GM12878 (cell line): ENCODE data around the gene AP1B1. TPM values are rescaled to one million over a fixed set of nuclear protein-coding genes. Genes with fewer than 3 reads are reported as not detected.

Experiments
- ATAC-seq: fragments of 200-7000 bp; cut with Tn5 transposase; 3 replicates; pipeline ENCODE4 v1.9.1; 2020; ENCODE audit warnings: mild to moderate bottlenecking, moderate library complexity
- BruUV-seq: library from RNA; stranded (reverse); fragments of 400-500 nt; replicated peaks from 2 replicates; lab custom pipeline; 2021; lab: Mats Ljungman, UMichigan
- CTCF ChIA-PET: fragments of 300-600 bp; sonication (Branson Sonifier 250); formaldehyde crosslinking; extraction: SDS; loops from one replicate; lab custom pipeline; 2021; ENCODE audit warnings: inconsistent platforms; lab: Yijun Ruan, JAX
- POLR2A ChIA-PET: fragments of 350-600 bp; formaldehyde crosslinking; extraction: SDS; loops from one replicate; lab custom pipeline; 2021; ENCODE audit warnings: inconsistent platforms; lab: Charles Lee
- RAD21 ChIA-PET: fragments of 300-600 bp; sonication (Branson Sonifier 250); formaldehyde crosslinking; loops from one replicate; lab custom pipeline; 2023; ENCODE audit warnings: antibody characterized with exemption; ENCODE audit not compliant: unreplicated experiment; lab: Charles Lee
- SMC1A ChIA-PET: fragments of 300-600 bp; sonication (Branson Sonifier 250); formaldehyde crosslinking; loops from one replicate; lab custom pipeline; 2023; ENCODE audit not compliant: unreplicated experiment, uncharacterized antibody; lab: Charles Lee
- DNase-seq: peaks from one replicate; pipeline ENCODE4 v3.0.0-alpha.2; 2011; ENCODE audit warnings: low read depth, low spot score
- FAIRE-seq: peaks from 3 replicates; lab custom pipeline; 2011; peaks lifted over from hg19 to GRCh38; lab: Jason Lieb, UNC
- H2AFZ ChIP-seq: 2 replicates; pipeline ENCODE4 v1.6.0; 2011; ENCODE audit warnings: low read depth, low read length, control low read depth; ENCODE audit not compliant: control insufficient read depth
- H3K27ac ChIP-seq: 2 replicates; pipeline ENCODE4 v1.5.1; 2011; ENCODE audit warnings: control low read depth; ENCODE audit not compliant: control insufficient read depth, insufficient read depth
- H3K27me3 ChIP-seq, 2 experiments: replicated peaks in 1 of 2; 2 replicates each; pipeline versions ENCODE4 v1.6.0 to v1.6.1; 2011; ENCODE audit warnings: low read length in 1 of 2; ENCODE audit not compliant: control insufficient read depth in 2 of 2, insufficient read depth in 2 of 2
- H3K36me3 ChIP-seq, 2 experiments: 2 replicates each; pipeline ENCODE4 v1.5.1; 2011; ENCODE audit warnings: low read length in 1 of 2; ENCODE audit not compliant: control insufficient read depth in 2 of 2, insufficient read depth in 2 of 2
- H3K4me1 ChIP-seq: 2 replicates; pipeline ENCODE4 v1.6.1; 2011; ENCODE audit warnings: mild to moderate bottlenecking, low read length, moderate library complexity, mixed read lengths; ENCODE audit not compliant: control insufficient read depth, insufficient read depth
- H3K4me2 ChIP-seq: 2 replicates; pipeline ENCODE4 v1.6.0; 2011; ENCODE audit warnings: control low read depth; ENCODE audit not compliant: control insufficient read depth, insufficient read depth
- H3K4me3 ChIP-seq: fragments of 200-600 bp; sonication (generic); 2 replicates; pipeline ENCODE4 v1.5.1; 2016
- H3K79me2 ChIP-seq: 2 replicates; pipeline ENCODE4 v1.6.0; 2011; ENCODE audit warnings: low read length; ENCODE audit not compliant: control insufficient read depth, insufficient read depth
- H3K9ac ChIP-seq: 2 replicates; pipeline ENCODE4 v1.8.0; 2011; ENCODE audit warnings: low read length, control low read depth, mixed read lengths; ENCODE audit not compliant: control insufficient read depth, insufficient read depth
- H3K9me3 ChIP-seq: replicated peaks from 3 replicates; pipeline ENCODE4 v1.5.1; 2011; ENCODE audit warnings: mild to moderate bottlenecking, low read length; ENCODE audit not compliant: control insufficient read depth, insufficient read depth
- H4K20me1 ChIP-seq: 2 replicates; pipeline ENCODE4 v1.6.0; 2011; ENCODE audit not compliant: control insufficient read depth, insufficient read depth
- BMI1 ChIP-seq: fragments of 450-650 bp; IDR thresholded peaks from 2 replicates; pipeline ENCODE4 v1.6.1; 2016; ENCODE audit warnings: mild to moderate bottlenecking, moderate library complexity, borderline replicate concordance
- DPF2 ChIP-seq: fragments of 450-650 bp; IDR thresholded peaks from 2 replicates; pipeline ENCODE4 v1.6.1; 2017; ENCODE audit warnings: mild to moderate bottlenecking
- FOXK2 ChIP-seq: fragments of 450-650 bp; IDR thresholded peaks from 2 replicates; pipeline ENCODE4 v1.6.1; 2017; ENCODE audit warnings: mild to moderate bottlenecking, moderate library complexity
- FOXM1 ChIP-seq: IDR thresholded peaks from 2 replicates; pipeline ENCODE4 v1.6.1; 2012; ENCODE audit warnings: low read depth, mild to moderate bottlenecking, inconsistent platforms, low read length, moderate library complexity
- IKZF1 ChIP-seq: fragments of 450-650 bp; conservative IDR thresholded peaks from 2 replicates; pipeline ENCODE4 v1.6.1; 2017; ENCODE audit warnings: antibody characterized with exemption, mild to moderate bottlenecking
- MXI1 ChIP-seq: fragments of 150-350 bp; IDR thresholded peaks from 2 replicates; pipeline ENCODE4 v1.6.1; 2011; ENCODE audit warnings: low read depth, mild to moderate bottlenecking, inconsistent platforms, low read length, improper control_type of control experiment
- NR2C1 ChIP-seq: fragments of 450-650 bp; IDR thresholded peaks from 2 replicates; pipeline ENCODE4 v1.6.1; 2017; ENCODE audit warnings: antibody characterized with exemption, mild to moderate bottlenecking, moderate library complexity
- NR2F1 ChIP-seq: fragments of 450-650 bp; conservative IDR thresholded peaks from 2 replicates; pipeline ENCODE4 v1.6.1; 2017; ENCODE audit warnings: mild to moderate bottlenecking
- TCF3 ChIP-seq: IDR thresholded peaks from 2 replicates; pipeline ENCODE4 v1.6.1; 2012; ENCODE audit warnings: low read depth, mild to moderate bottlenecking, low read length, borderline replicate concordance; ENCODE audit not compliant: insufficient read depth
- ZNF384 ChIP-seq: IDR thresholded peaks from 2 replicates; pipeline ENCODE4 v1.6.1; 2012; ENCODE audit warnings: low read depth, mild to moderate bottlenecking, low read length, improper control_type of control experiment, borderline replicate concordance
- WGBS: methylation state at CpG from one replicate; pipeline ENCODE4 v1.1.6; 2016; ENCODE audit warnings: low lambda C conversion rate; ENCODE audit not compliant: insufficient replicate concordance, insufficient coverage; ENCODE audit errors: missing lambda C conversion rate; 5-methylcytosine and 5-hydroxymethylcytosine counted together
- in situ Hi-C: fragments of 300-500 bp; cut with MboI; formaldehyde crosslinking; loops from 9 replicates; pipeline ENCODE4 v1.14.3; 2018; ENCODE audit warnings: mixed read lengths
- intact Hi-C: fragments of 100-400 bp; cut with micrococcal nuclease; formaldehyde crosslinking; loops from one replicate; pipeline ENCODE4 v1.14.2; 2022; ENCODE audit not compliant: unreplicated experiment
- polyA plus RNA-seq, 11 experiments: library from polyadenylated mRNA; depleted of rRNA in 4 of 11; unstranded in 6 of 11; stranded (reverse) in 5 of 11; fragments of >200 nt; fragmentation: Nextera tagmentation in 4 of 11; fragmentation: Illumina TruSeq in 1 of 11; extraction: Ambion mirVana in 4 of 11; extraction: Trizol in 1 of 11; gene quantifications; 1 replicate in 1 of 11; 2 replicates in 10 of 11; pipeline versions ENCODE4 v1.2.1 to v1.2.3, GENCODE V29; 2011 to 2016; ENCODE audit warnings: inconsistent platforms in 2 of 11, missing spikeins in 2 of 11, low read depth in 1 of 11
- total RNA-seq, 4 experiments: library from RNA; depleted of rRNA in 3 of 4; stranded (reverse); fragments of >200 nt in 3 of 4; fragmentation: Illumina TruSeq in 1 of 4; extraction: Trizol in 1 of 4; gene quantifications; 2 replicates each; pipeline versions ENCODE4 v1.2.1 to v1.2.3, GENCODE V29; 2013 to 2021
- TF ChIP-seq, protein P1 (sequence below): fragments of 450-650 bp; IDR thresholded peaks from 2 replicates; pipeline ENCODE4 v1.6.1; 2017; ENCODE audit warnings: borderline replicate concordance
- TF ChIP-seq, protein P2 (sequence below): fragments of 450-650 bp; IDR thresholded peaks from 2 replicates; pipeline ENCODE4 v1.6.1; 2017; ENCODE audit warnings: low read depth, mild to moderate bottlenecking, moderate library complexity
- TF ChIP-seq, protein P3 (sequence below): IDR thresholded peaks from 2 replicates; pipeline ENCODE4 v1.6.1; 2011; ENCODE audit warnings: borderline replicate concordance, low read depth, mild to moderate bottlenecking, moderate library complexity, mixed read lengths, low read length; ENCODE audit not compliant: insufficient read depth; ENCODE audit errors: extremely low read length

The AP1B1 gene
- total and polyA plus RNA-seq, 10 of the 15 experiments (the other 5 are each of a cell fraction or from before 2014, with no cell fraction given), result 2.1 to 98.6 (median 57.8) TPM

DNA sequence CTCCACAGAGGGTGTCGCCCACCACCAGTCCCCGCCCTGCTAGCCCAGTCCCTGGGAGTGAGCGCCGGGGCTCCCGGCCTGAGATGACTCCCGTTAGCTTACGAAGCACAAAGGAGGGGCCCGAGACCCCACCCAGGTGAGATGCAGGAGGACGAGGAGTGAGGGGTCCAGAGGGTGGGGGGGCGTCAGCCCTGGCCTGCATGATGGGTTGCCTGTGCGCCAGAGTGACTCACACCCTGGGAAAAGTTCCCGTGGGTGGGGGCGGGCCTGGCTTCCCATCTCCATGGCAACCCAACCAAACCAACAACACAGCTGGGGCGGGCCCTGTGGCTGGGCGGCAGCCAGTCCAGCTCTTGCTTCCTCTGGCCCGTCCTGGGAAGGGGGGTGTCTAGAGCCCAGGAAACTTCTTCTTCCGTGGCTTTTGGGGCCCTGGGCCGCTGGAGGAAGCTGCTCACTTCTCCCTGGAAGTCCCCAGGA lies 77.5 kb downstream of the AP1B1 start (continued):
- TF ChIP-seq FOXM1 (no peak), MXI1 (no peak), TCF3 (0 out of 2 replicates have a peak, but pooled peaks have one; percentile 33), DPF2 (0 out of 2 replicates have a peak, but pooled peaks have one; percentile 30), IKZF1 (peak; percentile 61)
- TF ChIP-seq, protein P1, sequence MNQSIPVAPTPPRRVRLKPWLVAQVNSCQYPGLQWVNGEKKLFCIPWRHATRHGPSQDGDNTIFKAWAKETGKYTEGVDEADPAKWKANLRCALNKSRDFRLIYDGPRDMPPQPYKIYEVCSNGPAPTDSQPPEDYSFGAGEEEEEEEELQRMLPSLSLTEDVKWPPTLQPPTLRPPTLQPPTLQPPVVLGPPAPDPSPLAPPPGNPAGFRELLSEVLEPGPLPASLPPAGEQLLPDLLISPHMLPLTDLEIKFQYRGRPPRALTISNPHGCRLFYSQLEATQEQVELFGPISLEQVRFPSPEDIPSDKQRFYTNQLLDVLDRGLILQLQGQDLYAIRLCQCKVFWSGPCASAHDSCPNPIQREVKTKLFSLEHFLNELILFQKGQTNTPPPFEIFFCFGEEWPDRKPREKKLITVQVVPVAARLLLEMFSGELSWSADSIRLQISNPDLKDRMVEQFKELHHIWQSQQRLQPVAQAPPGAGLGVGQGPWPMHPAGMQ, result no peak
- TF ChIP-seq, protein P2, sequence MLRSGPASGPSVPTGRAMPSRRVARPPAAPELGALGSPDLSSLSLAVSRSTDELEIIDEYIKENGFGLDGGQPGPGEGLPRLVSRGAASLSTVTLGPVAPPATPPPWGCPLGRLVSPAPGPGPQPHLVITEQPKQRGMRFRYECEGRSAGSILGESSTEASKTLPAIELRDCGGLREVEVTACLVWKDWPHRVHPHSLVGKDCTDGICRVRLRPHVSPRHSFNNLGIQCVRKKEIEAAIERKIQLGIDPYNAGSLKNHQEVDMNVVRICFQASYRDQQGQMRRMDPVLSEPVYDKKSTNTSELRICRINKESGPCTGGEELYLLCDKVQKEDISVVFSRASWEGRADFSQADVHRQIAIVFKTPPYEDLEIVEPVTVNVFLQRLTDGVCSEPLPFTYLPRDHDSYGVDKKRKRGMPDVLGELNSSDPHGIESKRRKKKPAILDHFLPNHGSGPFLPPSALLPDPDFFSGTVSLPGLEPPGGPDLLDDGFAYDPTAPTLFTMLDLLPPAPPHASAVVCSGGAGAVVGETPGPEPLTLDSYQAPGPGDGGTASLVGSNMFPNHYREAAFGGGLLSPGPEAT, result no peak

DNA sequence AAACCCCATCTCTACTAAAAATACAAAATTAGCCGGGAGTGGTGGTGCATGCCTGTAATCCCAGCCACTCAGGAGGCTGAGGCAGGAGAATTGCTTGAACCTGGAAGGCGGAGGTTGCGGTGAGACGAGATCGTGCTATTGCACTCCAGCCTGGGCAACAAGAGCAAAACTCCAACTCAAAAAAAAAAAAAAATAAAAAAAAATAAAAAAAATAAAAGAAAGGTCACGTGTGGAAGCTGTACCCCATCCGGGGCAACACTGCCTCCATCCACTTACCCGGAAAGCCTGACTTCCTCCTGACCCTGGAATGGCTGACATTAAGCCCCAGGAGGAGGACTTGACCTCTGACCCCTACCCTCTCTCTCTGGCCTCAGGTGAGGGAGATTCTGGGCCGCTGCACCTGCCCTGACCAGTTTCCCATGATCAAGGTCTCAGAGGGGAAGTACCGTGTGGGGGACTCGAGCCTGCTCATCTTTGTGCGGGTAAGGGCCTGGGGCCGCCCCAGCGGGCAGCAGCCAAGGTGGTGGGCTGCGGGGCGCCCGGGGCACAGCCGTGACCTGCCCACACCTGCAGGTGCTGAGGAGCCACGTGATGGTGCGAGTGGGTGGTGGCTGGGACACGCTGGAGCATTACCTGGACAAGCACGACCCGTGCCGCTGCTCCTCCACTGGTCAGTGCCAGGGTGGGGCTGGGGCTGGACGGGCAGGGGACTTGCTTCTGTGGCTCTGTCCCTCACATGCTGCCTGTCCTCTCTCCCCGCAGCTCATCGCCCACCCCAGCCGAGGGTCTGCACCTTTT lies 78.1 kb downstream of the AP1B1 start:
- BruUV-seq, result no TSS peak
- ChIA-PET RAD21 (no interaction called here), CTCF (no interaction called here), SMC1A (interaction anchor here (0.7 kb wide), 1 partner anchor 170 kb away, joined by 3 read pairs; no protein-coding TSS in a partner anchor), POLR2A (interaction anchor here (0.9 kb wide), 1 partner anchor 11 kb away, joined by 3 read pairs; no protein-coding TSS in a partner anchor)
- intact Hi-C loops, result no loop called here
- Histone ChIP-seq H3K4me2 (no peak overlapping the region), H3K27ac (no peak overlapping the region), H3K36me3 (no peaks in the 10 kb centered on the region), H3K9ac (no peak overlapping the region), H3K9me3 (no peaks in the 10 kb centered on the region; the same call in 2 of the 3 replicates), H3K27me3 (peaks cover 8 to 14% of the 10 kb centered on the region in 2 experiments; a peak in 3 of 4 replicates), H4K20me1 (no peaks in the 10 kb centered on the region), H2AFZ (no peak overlapping the region), H3K79me2 (no peaks in the 10 kb centered on the region), H3K4me3 (no peak overlapping the region), H3K4me1 (no peaks in the 10 kb centered on the region; the same call in 1 of the 2 replicates)
- in situ Hi-C loops, result no loop called here
- DNase-seq (no peak), ATAC-seq (peak; percentile 10), FAIRE-seq (no peak)
- 27% methylated on average over 28 of the region's 28 CpGs for WGBS
- TF ChIP-seq NR2F1, result peak; percentile 82
- no peak for TF ChIP-seq BMI1
- TF ChIP-seq, protein P1, result no peak
- peak; percentile 73; the same call in 1 of the 2 replicates for TF ChIP-seq NR2C1
- TF ChIP-seq ZNF384, result peak; percentile 30; the same call in 1 of the 2 replicates
- no peak for TF ChIP-seq FOXK2
- TF ChIP-seq, protein P3, sequence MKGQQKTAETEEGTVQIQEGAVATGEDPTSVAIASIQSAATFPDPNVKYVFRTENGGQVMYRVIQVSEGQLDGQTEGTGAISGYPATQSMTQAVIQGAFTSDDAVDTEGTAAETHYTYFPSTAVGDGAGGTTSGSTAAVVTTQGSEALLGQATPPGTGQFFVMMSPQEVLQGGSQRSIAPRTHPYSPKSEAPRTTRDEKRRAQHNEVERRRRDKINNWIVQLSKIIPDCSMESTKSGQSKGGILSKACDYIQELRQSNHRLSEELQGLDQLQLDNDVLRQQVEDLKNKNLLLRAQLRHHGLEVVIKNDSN, result peak; percentile 25
